Measurements from ENCODE around the gene ALKBH3. TPM values are rescaled to one million over a fixed set of nuclear protein-coding genes. Genes with fewer than 3 reads are reported as not detected.

Gene ALKBH3
- total RNA-seq, 1 donor from 2014 or later = 31.2 TPM

DNA sequence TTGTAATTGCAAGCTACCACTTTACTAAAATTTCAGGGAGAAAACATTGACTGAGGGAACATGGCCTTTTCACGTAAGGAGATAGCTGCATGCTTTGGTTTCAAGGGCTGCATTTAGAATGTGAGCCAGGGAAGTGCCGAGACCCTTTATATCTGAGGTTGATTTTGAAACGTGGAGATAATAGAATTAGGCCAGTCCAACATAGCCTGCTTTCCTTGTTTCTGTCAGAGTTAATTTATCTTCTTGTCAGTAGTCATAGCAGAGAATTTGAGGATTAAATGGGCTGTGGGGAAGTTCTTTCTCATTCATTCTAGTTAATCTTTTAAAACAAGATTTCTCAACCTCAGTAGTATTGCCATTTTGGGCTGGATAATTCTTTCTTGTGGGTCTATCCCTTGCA, 12.2 kb downstream of the ALKBH3 start:
- no peak for DNase-seq (ENCODE audit: extremely low read depth, low read depth, low spot score)

DNA sequence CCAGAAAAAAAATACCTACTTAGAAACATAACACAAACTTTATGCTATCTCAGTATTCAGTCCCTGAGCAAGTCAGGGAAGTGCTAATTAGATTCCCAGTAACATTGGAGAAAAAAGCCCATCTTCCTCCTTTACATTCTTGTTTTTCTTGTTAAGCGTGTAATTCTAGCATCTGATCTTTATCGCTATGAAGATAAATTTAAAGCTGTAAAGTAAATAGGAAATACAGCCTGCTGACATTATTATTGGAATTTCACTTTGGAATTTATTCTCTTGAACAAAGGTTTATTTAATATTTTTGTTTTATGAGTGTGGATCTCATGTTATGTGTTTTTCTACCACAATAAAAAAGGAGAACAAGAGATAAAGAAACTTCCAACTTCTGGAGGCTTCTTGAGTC, 13.9 kb downstream of the ALKBH3 start:
- no peak for DNase-seq (ENCODE audit: extremely low read depth, low read depth, low spot score)

DNA sequence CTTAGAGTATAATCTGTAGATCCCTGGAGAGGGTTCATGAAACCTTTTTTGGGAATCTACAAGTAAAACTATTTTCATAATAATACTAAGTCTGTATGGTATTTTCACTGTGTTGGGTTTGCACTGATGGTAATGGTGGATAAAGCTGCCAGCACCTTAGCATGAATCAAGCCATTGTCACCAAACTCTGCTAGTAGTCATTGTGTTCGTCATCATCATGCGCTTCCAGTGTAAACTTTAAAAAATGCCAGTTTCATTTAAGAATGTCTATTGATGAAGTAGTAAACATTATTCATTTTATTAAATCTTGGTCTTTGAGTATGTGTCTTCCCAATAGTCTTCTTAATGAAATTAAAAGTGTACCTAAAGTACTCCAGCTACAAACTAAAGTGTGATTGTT, 15.0 kb downstream of the ALKBH3 start:
- no peak for DNase-seq (ENCODE audit: extremely low read depth, low read depth, low spot score)

DNA sequence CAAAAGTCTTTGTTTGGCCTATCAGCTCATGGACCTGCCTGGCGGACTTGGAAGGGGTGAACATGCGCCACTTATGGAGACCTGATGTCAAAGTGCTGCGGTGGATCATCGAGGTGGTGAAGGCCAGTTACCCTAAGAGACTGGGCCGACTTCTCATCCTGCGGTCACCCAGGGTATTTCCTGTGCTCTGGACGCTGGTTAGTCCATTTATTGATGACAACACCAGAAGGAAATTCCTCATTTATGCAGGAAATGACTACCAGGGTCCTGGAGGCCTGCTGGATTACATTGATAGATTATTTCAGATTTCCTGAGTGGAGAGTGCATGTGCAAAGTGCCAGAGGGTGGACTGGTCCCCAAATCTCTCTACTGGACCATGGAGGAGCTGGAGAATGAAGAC, 17.9 kb downstream of the ALKBH3 start:
- DNase-seq (ENCODE audit: extremely low read depth, low read depth, low spot score) = peak; percentile 63

DNA sequence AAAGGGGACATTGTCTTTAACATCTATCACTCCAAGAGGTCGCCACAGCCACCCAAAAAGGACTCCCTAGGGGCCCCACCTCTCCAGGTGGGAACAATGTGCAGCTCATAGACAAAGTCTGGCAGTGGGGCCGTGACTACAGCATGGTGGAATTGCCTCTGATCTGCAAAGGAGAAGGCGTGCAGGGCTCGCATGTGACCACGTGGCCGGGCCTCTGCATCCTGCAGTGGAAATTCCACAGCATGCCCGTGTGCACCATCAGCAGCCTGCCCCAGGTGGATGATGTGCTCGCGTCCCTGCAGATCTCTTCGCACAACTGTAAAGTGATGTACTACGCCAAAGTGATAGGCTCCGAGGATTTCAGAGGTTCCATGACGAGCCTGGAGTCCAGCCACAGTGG, 18.5 kb downstream of the ALKBH3 start:
- DNase-seq (ENCODE audit: extremely low read depth, low read depth, low spot score) = no peak

DNA sequence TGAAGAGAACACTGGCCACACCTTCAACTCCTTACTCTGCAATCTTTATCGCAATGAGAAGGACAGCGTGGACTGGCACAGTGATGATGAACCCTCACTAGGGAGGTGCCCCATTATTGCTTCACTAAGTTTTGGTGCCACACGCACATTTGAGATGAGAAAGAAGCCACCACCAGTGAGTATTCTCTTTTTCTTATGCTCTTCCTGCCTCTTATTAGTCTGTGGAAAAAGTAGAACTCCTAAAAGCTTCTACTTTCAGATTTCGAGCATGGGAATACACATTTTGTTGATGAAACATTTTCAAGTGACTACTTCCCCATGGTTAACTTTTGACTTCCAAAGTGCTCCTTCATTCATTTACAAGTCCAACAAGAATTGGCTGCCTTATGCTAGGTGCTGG, 20.9 kb downstream of the ALKBH3 start:
- no peak for DNase-seq (ENCODE audit: extremely low read depth, low read depth, low spot score)

DNA sequence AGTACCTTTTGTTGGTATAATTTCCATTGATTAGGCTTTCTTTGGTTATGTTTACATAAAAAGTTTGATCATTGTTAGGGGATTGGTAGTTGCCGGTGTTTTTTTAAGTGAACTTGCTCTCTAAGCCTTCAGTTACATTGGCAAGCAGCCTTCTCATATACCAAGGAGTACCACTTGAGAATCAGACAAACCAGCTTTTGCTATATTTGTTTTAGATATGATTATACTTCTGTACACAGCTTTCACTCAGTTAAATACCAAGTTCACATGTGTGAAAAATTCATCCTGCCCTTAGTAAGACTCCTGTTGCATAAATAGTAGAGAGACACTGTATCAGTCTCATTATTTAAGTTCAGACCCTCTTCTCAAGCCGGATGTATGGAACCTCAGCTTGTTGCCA, 22.4 kb downstream of the ALKBH3 start:
- DNase-seq (ENCODE audit: extremely low read depth, low read depth, low spot score) = no peak

DNA sequence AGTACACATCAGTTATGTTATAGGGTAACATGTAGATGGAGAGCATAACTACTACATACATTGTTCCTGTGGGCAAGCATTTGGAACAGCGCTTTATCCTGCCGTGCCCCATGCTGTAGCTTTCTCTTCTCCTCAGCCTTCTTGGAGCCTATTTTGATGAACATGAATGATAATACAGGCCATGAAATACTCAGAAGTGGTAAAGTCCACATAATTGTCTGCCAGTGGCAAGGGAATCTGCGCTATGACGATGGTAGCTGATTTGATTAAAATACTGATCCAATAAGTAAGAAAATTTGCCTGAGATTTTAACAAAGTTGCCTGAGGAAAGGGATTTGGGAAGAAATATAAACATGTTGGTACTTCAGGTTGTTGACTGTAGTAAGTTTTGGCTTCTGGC, 23.3 kb downstream of the ALKBH3 start:
- no peak for DNase-seq (ENCODE audit: extremely low read depth, low read depth, low spot score)

DNA sequence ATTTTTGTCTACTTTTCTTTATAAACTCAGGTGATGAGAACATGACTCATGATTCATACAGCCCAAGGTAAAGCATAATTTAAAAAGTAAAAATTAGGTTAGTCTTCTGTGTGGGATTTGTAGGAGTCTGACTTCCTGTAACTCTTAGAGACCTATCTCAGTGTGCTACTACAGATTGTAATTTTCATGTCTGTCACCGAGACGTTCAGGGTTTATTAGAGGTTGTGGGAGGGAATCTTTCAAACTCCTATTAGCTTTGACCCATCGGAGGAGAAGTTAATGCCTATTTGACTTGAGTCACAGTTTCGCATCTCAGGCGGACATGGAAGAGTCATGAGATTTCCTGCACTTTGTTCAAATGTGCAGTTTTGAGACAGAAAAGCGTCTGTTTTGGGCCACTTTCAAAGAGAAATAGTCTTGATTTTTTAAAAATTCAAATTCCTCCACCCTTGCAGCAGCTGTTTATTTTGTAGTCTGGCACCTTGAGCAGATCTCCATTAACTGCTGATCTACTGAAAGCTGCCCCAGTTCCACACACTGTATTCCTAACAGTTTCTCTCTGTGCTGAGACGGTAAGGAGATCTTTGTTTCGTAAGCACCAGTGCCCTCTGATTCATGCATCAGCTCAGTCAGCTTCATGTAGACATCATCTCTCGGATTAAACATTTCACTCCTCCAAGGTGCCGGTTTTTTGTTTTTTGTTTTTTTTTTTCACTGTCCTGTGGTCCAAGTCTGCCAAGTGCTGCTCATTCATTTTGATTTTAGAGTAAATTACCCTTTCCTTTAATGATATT, 24.3 kb downstream of the ALKBH3 start:
- DNase-seq (ENCODE audit: extremely low read depth, low read depth, low spot score) = peak; percentile 51

DNA sequence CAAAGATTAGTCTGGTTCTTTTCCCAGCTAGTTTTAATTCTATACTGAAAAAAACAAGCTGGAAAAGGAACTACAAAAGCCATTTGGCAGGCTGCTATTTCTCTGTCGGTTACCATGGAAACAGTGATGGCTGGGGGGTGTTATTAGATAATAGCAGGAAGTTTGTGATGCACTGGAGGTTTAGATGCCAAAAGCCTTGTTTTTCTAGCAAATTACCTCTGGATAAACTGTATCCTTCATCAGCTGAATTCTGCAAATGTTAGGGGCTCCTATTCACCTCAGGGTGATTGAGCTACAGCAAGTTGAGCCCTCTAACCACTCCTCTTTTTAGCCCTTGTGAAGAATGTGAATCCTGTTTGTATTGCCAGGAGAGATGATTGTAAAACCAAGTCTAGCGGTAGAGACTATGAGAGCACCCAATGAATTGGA, 25.2 kb downstream of the ALKBH3 start:
- peak; percentile 91 for DNase-seq (ENCODE audit: extremely low read depth, low read depth, low spot score)

DNA sequence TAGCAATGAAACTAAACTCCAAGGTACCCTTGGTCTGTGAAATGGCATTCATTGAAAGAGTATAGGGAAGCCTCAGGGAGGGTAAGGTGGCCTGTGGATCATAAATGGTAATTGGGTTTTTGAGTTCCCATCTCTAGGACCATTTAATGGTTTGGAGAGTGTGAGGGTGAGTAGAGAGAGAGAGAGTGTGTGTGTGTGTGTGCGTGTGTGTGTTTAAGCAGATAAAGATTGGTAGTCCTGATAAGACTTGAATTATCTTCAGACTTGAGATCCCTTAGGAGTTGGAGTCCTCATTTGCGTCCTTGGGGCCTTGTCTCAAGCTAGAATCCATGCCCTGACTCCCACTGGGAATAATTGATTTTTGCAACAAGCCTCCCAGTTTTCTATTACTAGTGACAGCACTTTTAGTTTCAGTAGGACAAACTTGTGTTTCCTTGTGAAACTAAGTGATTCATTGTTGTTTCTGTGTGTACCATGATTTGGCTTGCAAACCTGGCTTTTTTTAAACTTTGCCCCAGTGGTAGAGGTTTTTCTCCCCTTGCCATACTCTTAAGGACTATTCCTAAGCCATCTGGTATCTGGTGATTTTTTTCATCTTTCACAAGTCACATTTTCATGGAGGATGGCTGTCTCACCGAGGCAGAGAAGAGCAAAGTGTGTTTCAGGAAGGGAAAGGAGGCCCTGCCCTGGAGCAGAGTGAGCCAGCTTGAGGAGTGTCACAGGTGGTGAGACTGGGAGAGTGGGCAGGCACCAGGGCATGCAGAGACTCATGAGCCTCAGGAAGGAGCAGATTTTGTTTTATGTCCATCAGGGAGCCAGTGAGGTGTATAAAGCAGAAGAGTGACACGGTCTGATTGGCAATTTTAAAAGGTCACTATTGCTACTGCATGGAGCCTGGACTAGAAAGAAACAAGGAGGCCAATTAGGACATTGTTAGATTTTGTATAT, 26.7 kb downstream of the ALKBH3 start:
- DNase-seq (ENCODE audit: extremely low read depth, low read depth, low spot score) = no peak

DNA sequence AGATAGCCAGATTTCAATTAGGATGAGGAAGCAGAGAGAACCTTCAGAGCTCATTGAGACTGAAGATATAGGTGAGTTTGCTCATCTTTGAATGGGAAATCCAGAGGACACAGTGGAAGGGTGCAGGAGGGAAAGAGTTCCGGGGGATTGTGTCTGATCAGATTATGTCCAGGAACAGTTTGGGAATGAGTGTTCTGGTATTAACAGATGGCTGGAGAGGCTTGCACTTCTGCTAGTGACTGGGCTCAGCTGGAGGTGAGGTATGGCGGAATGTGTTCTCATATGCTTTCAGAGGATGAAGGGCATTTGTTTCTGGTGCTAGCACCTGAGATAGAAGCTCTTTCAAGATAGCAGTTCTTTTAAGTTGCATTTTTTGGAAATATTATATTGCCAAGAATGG, 27.6 kb downstream of the ALKBH3 start:
- DNase-seq (ENCODE audit: extremely low read depth, low read depth, low spot score) = no peak

DNA sequence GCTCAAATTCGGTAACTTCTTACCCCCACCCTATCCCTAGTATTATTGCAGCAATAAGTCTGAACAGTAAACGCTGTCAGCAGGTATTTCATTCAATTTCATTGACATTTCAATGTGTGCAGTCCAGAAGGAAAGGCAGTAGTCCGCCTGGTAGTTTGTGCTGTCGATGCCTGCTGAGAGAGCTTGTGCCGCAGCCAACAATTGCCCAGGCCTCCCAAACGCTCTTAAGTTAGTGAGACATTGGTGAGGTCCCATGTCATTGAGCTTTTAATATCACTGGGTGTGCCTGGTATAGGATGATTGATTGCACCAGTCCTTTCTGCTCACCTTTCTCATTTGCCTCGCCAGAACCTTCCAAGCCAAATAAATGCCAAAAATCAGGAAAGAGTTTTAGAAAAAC, 28.1 kb downstream of the ALKBH3 start:
- DNase-seq (ENCODE audit: extremely low read depth, low read depth, low spot score) = no peak

DNA sequence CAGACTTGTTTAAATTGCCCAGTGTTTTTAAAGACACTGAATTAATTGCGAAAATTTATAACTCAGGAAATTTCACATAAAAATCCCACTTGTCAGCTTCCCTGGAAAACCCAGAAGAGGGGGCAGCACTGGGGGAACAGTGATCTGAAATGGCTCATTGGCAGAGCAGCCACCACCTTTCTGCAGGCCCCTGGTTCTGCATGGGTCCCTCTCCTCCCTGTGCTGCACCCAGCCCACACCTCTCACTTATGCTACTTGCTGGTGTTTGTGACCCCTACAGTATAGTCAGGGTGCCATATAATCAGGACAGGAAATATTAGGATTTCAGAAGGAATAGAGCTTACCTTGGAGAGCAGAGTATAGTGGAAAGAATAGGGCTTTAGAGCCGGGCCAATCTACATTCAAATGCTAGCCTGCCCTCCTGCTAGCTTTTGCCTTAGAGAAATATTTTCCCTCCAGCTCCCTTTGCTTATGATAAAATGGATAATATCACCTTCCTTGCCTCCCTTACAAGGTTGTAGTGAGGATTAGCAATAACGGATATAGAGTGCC, 33.3 kb downstream of the ALKBH3 start:
- DNase-seq (ENCODE audit: extremely low read depth, low read depth, low spot score) = no peak

DNA sequence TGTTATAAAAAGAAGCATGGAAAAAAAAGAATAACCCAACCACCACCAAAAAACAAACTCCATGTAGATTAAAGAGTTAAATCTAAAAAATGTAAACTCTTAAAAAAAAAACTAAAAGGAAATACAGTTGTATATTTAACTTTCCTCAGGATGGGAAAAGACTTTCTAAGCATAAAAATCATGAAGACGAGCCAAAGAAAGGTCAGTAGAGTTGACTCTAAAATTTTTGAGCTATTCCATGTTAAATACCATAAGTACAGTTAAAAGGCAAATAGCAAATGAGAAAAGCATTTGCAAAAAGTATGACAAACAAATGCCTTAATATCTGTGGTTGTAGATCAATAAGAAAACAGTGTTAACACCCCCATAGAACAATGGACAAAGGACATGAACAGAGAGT, 33.8 kb downstream of the ALKBH3 start:
- no peak for DNase-seq (ENCODE audit: extremely low read depth, low read depth, low spot score)

DNA sequence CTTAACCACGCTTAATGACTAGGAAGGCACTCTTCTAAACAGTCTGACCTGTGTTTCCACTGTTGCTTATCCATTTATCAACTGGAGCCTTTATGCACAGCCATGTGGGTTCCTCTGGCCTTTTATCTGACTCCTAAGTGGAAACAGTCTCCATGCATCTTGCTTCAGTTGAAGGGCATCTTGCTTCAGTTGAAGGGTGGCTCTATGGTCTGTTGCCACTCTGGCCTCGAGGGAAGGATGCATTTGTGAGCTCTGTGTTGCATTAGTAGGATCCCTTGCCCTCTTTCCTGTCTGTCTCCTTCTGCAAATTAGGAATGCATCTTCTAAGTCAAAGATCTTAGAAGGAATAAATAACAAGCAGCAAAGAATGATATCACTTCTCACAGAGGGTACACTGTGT, 36.0 kb downstream of the ALKBH3 start:
- DNase-seq (ENCODE audit: extremely low read depth, low read depth, low spot score) = no peak

DNA sequence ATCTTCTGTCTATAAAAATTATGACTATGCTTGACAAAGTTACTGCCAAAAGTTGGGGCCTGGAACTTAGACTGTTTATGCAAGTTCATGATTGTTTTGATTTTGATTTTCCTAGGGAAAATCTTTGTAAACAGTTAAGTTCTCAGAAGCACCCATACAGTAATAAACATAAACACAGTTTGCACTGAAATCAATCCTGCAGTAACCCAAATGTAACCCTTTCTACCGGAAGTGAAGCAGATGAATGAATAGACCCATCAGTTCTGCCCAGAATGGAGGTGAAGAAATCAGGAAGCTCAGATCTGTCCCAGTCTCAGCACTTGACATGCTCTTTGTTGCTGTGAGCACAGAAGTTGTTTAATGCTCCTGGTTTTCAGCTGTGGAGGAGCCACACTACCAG, 37.2 kb downstream of the ALKBH3 start:
- DNase-seq (ENCODE audit: extremely low read depth, low read depth, low spot score) = no peak

DNA sequence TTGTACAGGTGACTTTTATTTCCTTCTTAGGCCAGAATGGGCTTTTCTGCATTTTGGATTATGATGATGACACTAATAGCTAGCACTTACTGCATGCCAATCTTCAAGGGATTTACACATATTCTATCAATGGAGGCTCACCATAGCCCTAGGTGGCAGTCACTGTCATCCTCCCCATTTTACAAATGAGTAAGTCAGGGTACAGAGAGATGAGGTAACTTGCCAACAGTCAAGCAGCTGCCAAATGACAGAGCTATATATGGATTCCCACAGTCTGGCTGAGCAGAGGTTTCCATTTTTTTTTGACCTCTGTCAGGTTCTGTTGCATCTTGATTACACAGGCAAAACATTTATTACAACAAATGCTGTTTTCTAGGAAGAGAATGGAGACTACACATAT, 38.0 kb downstream of the ALKBH3 start:
- DNase-seq (ENCODE audit: extremely low read depth, low read depth, low spot score) = no peak

DNA sequence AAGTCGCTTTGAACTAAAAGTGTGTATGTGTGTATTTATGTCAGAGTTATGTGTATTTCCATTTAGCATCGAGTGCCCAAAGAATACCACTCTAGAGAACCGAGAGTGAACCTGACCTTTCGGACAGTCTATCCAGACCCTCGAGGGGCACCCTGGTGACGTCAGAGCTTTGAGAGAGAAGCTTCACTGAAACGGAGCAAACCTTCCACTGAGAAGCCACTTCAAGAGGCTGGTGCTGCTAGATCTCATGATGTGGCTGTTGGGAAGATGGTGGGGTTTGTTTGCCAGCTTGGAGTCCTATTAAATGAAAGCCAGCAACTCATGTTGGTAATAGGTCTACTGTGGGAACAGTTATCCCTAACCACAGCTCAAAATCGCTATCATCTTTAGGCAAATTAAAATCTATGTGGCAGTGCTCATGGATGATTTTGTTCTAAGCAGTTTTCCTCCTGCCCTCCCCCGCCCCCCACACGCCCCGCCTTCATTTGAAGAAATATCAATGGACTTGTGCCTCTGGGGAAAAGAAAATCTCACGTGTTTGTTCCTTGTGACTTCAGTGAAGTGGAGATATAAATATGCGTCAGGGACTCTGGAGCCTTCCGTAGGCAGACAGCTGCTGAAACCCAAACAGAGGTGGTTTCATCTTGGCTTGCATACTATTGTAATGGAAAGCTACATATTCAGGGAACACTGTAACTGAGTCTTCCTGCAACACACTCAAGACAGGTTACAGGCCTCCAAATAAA, 39.4 kb downstream of the ALKBH3 start:
- DNase-seq (ENCODE audit: extremely low read depth, low read depth, low spot score) = no peak

DNA sequence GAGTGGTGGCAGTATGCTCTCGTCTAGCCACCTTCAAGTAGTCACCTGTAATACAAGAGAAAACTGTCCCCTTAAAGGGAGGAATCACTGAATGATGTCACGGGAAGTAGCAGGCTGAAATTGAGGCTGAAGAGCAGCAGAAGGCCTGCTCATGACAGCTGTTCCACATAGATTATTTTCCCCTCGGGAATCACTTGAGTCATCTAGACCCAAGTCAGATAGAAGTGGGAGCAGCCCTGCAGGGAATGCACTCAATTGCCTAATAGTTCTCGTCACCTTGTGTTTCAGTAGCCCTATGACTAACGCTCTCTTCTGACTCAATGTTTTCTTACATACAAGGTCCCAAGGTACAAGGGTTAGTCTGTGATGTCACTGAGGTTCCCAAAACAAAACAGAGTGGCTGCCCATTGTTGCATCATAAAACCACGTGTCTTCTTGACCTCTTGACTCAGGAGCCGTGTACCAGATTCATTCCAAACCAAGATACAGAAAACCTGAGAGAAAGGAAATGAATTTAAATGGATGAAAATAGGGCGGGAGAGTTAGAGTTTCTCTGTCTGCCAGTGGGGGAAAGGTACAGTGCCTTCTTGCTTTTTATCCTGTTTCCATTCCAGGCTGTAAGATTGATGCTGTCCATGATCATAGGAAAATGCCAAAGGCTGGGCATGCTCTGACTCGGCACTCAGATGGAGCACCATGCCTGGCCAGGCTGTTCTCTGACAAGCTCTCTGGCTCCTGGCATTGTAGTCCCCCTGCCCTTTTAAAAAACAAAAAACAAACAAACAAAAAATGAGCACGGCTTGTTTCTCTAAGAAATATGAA, 40.2 kb downstream of the ALKBH3 start:
- peak; percentile 96 for DNase-seq (ENCODE audit: extremely low read depth, low read depth, low spot score)

All from glomerular endothelial cell (primary cell).